ENCODE results near the gene CACUL1.

Gene CACUL1

GRCh38 chr10:118729200-118729599 lies 25.6 kb downstream of the CACUL1 start:
- Mint-ChIP-seq H3K9me3 (no peaks in the 10 kb centered on the region), H3K27ac (peak overlapping the region; percentile 55), H3K36me3 (peaks cover 19% of the 10 kb centered on the region), H3K4me1 (peaks cover 48% of the 10 kb centered on the region), H3K4me3 (no peak overlapping the region)
- ATAC-seq (no peak), DNase-seq (ENCODE audit: low spot score in 2 of 2) (no peak)

GRCh38 chr10:118725886-118726500 lies 28.8 kb downstream of the CACUL1 start:
- peak overlapping the region; percentile 43 for H3K27ac Mint-ChIP-seq
- H3K36me3 Mint-ChIP-seq, result peaks cover 19% of the 10 kb centered on the region
- ATAC-seq, result no peak
- no peak for DNase-seq (ENCODE audit: low spot score in 2 of 2)
- H3K4me1 Mint-ChIP-seq, result peaks cover 19% of the 10 kb centered on the region
- no peaks in the 10 kb centered on the region for H3K9me3 Mint-ChIP-seq
- H3K4me3 Mint-ChIP-seq, result no peak overlapping the region

GRCh38 chr10:118723466-118723865 lies 31.3 kb downstream of the CACUL1 start:
- no peak for ATAC-seq
- Mint-ChIP-seq H3K36me3 (peaks cover 19% of the 10 kb centered on the region), H3K27ac (no peak overlapping the region), H3K4me3 (no peak overlapping the region), H3K4me1 (no peaks in the 10 kb centered on the region), H3K9me3 (no peaks in the 10 kb centered on the region)
- no peak for DNase-seq (ENCODE audit: low spot score in 2 of 2)

GRCh38 chr10:118721539-118721876 lies 33.3 kb downstream of the CACUL1 start:
- no peak overlapping the region for H3K27ac Mint-ChIP-seq
- H3K9me3 Mint-ChIP-seq, result no peaks in the 10 kb centered on the region
- H3K36me3 Mint-ChIP-seq, result peaks cover 10% of the 10 kb centered on the region
- no peak for DNase-seq (ENCODE audit: low spot score in 2 of 2)
- no peak for ATAC-seq
- no peak overlapping the region for H3K4me3 Mint-ChIP-seq
- no peaks in the 10 kb centered on the region for H3K4me1 Mint-ChIP-seq

GRCh38 chr10:118720685-118721538 lies 33.9 kb downstream of the CACUL1 start:
- Mint-ChIP-seq H3K27ac (no peak overlapping the region), H3K36me3 (peaks cover 4% of the 10 kb centered on the region), H3K4me3 (no peak overlapping the region), H3K4me1 (no peaks in the 10 kb centered on the region), H3K9me3 (no peaks in the 10 kb centered on the region)
- DNase-seq (ENCODE audit: low spot score in 2 of 2) (peak; percentile 53 to 78), ATAC-seq (no peak)

GRCh38 chr10:118714366-118714765 lies 40.4 kb downstream of the CACUL1 start:
- H3K36me3 Mint-ChIP-seq, result no peaks in the 10 kb centered on the region
- no peak for DNase-seq (ENCODE audit: low spot score in 2 of 2)
- H3K4me1 Mint-ChIP-seq, result no peaks in the 10 kb centered on the region
- H3K27ac Mint-ChIP-seq, result no peak overlapping the region
- ATAC-seq, result no peak
- H3K4me3 Mint-ChIP-seq, result no peak overlapping the region
- H3K9me3 Mint-ChIP-seq, result no peaks in the 10 kb centered on the region

- ATAC-seq (no peak), DNase-seq (ENCODE audit: low spot score in 2 of 2) (no peak)
- Mint-ChIP-seq H3K27ac (no peak overlapping the region), H3K4me1 (no peaks in the 10 kb centered on the region), H3K4me3 (no peak overlapping the region), H3K9me3 (no peaks in the 10 kb centered on the region), H3K36me3 (no peaks in the 10 kb centered on the region)
Observed at GRCh38 chr10:118712930-118713634, 41.7 kb downstream of the CACUL1 start.

- Mint-ChIP-seq H3K36me3 (peaks cover 8% of the 10 kb centered on the region), H3K4me3 (no peak overlapping the region), H3K27ac (no peak overlapping the region), H3K4me1 (no peaks in the 10 kb centered on the region), H3K9me3 (no peaks in the 10 kb centered on the region)
- ATAC-seq (no peak), DNase-seq (ENCODE audit: low spot score in 2 of 2) (no peak)
Observed at GRCh38 chr10:118712080-118712479, 42.7 kb downstream of the CACUL1 start.

GRCh38 chr10:118710487-118710886 lies 44.3 kb downstream of the CACUL1 start:
- Mint-ChIP-seq H3K4me3 (no peak overlapping the region), H3K9me3 (no peaks in the 10 kb centered on the region), H3K27ac (peak overlapping the region; percentile 1), H3K4me1 (no peaks in the 10 kb centered on the region), H3K36me3 (peaks cover 13% of the 10 kb centered on the region)
- ATAC-seq, result no peak
- no peak for DNase-seq (ENCODE audit: low spot score in 2 of 2)

GRCh38 chr10:118708571-118708970 lies 46.2 kb downstream of the CACUL1 start:
- ATAC-seq (no peak), DNase-seq (ENCODE audit: low spot score in 2 of 2) (no peak)
- Mint-ChIP-seq H3K4me1 (no peaks in the 10 kb centered on the region), H3K4me3 (no peak overlapping the region), H3K9me3 (no peaks in the 10 kb centered on the region), H3K27ac (no peak overlapping the region), H3K36me3 (peaks cover 19% of the 10 kb centered on the region)

- Mint-ChIP-seq H3K4me1 (peaks cover 5% of the 10 kb centered on the region), H3K36me3 (peaks cover 48% of the 10 kb centered on the region), H3K27ac (no peak overlapping the region), H3K4me3 (no peak overlapping the region), H3K9me3 (no peaks in the 10 kb centered on the region)
- ATAC-seq (no peak), DNase-seq (ENCODE audit: low spot score in 2 of 2) (no peak)
Observed at GRCh38 chr10:118704711-118705110, 50.1 kb downstream of the CACUL1 start.

GRCh38 chr10:118701529-118702323 lies 53.0 kb downstream of the CACUL1 start:
- Mint-ChIP-seq H3K27ac (no peak overlapping the region), H3K4me3 (no peak overlapping the region), H3K36me3 (peaks cover 39% of the 10 kb centered on the region), H3K9me3 (no peaks in the 10 kb centered on the region), H3K4me1 (peaks cover 17% of the 10 kb centered on the region)
- no peak for DNase-seq (ENCODE audit: low spot score in 2 of 2)
- no peak for ATAC-seq

- Mint-ChIP-seq H3K9me3 (no peaks in the 10 kb centered on the region), H3K36me3 (peaks cover 29% of the 10 kb centered on the region), H3K4me3 (peak overlapping the region; percentile 20), H3K4me1 (peaks cover 17% of the 10 kb centered on the region), H3K27ac (peak overlapping the region; percentile 73)
- DNase-seq (ENCODE audit: low spot score in 2 of 2) (peak; percentile 44 to 75), ATAC-seq (peak; percentile 100)
Observed at GRCh38 chr10:118698421-118698820, 56.3 kb downstream of the CACUL1 start.

GRCh38 chr10:118694848-118695247 lies 59.9 kb downstream of the CACUL1 start:
- H3K4me3 Mint-ChIP-seq, result no peak overlapping the region
- no peak for ATAC-seq
- H3K9me3 Mint-ChIP-seq, result no peaks in the 10 kb centered on the region
- DNase-seq (ENCODE audit: low spot score in 2 of 2), result no peak
- peaks cover 12% of the 10 kb centered on the region for H3K4me1 Mint-ChIP-seq
- peaks cover 23% of the 10 kb centered on the region for H3K36me3 Mint-ChIP-seq
- H3K27ac Mint-ChIP-seq, result no peak overlapping the region

GRCh38 chr10:118692872-118693271 lies 61.9 kb downstream of the CACUL1 start:
- H3K27ac Mint-ChIP-seq, result no peak overlapping the region
- no peak overlapping the region for H3K4me3 Mint-ChIP-seq
- DNase-seq (ENCODE audit: low spot score in 2 of 2) (no peak), ATAC-seq (no peak)
- no peaks in the 10 kb centered on the region for H3K9me3 Mint-ChIP-seq
- H3K4me1 Mint-ChIP-seq, result no peaks in the 10 kb centered on the region
- peaks cover 39% of the 10 kb centered on the region for H3K36me3 Mint-ChIP-seq
